ENCODE results near the gene LRMDA. TPM values are rescaled to one million over a fixed set of nuclear protein-coding genes. Genes with fewer than 3 reads are reported as not detected.

Gene LRMDA
- total RNA-seq, 4 donors from 2014 or later, result 1.4 to 23.1 (median 3.6) TPM

DNA sequence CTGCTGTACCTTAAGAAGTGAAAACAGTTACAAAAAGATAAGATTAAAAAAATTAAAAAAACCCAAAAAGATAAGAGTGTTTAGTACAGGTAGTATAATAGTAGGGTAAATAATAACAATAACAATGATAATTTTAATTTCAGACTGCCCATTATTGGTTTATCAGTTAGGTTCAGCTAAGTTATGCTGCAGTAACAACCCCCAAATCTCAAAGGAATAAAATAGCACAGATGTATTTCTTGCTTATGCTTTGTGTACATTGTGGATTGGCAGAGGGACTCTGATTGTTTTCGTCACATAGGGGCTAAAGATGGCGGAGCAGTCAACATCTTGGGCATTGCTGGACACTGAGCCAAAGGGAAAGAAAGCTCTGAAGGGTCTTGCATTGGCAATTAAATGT lies 264.6 kb downstream of the LRMDA start:
- no peak overlapping the region for H3K27ac ChIP-seq

DNA sequence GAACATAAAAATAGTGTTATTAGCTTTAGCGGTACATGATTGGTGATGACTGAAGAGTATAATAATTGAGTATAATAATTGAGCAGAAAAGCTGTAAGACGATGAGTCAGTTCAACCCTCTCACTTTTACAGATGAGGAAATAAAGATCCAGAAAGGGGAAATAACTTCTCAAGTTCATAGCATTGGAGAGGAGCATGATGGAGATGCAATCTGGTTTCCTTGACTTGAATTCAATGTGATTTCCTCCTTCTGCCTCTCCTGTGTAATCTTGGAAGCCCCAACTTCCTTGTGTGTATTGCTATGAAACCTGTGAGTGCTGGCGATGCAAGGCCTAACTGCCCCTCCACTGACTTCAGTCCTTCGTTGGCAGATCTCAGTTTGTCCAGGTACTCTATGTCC lies 265.1 kb downstream of the LRMDA start:
- no peaks in the 10 kb centered on the region for H3K4me1 ChIP-seq
- no peaks in the 10 kb centered on the region for H3K27me3 ChIP-seq
- no peak overlapping the region for H3K4me3 ChIP-seq
- H3K9me3 ChIP-seq, result no peaks in the 10 kb centered on the region
- DNase-seq, result no peak
- no peaks in the 10 kb centered on the region for H3K36me3 ChIP-seq
- H3K27ac ChIP-seq, result no peak overlapping the region
- TF ChIP-seq, protein P1, sequence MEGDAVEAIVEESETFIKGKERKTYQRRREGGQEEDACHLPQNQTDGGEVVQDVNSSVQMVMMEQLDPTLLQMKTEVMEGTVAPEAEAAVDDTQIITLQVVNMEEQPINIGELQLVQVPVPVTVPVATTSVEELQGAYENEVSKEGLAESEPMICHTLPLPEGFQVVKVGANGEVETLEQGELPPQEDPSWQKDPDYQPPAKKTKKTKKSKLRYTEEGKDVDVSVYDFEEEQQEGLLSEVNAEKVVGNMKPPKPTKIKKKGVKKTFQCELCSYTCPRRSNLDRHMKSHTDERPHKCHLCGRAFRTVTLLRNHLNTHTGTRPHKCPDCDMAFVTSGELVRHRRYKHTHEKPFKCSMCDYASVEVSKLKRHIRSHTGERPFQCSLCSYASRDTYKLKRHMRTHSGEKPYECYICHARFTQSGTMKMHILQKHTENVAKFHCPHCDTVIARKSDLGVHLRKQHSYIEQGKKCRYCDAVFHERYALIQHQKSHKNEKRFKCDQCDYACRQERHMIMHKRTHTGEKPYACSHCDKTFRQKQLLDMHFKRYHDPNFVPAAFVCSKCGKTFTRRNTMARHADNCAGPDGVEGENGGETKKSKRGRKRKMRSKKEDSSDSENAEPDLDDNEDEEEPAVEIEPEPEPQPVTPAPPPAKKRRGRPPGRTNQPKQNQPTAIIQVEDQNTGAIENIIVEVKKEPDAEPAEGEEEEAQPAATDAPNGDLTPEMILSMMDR (IDR thresholded peaks at IDR 0.05), result no peak
- TF ChIP-seq POLR2A (IDR thresholded peaks at IDR 0.05), result no peak

More for the DNA sequence above, 264.6 kb downstream of the LRMDA start:
- Histone ChIP-seq H3K9me3 (no peaks in the 10 kb centered on the region), H3K27me3 (no peaks in the 10 kb centered on the region), H3K4me1 (no peaks in the 10 kb centered on the region), H3K4me3 (no peak overlapping the region), H3K36me3 (no peaks in the 10 kb centered on the region)
- no peak for DNase-seq
- TF ChIP-seq, protein P1 (IDR thresholded peaks at IDR 0.05), result no peak
- TF ChIP-seq POLR2A (IDR thresholded peaks at IDR 0.05), result no peak

DNA sequence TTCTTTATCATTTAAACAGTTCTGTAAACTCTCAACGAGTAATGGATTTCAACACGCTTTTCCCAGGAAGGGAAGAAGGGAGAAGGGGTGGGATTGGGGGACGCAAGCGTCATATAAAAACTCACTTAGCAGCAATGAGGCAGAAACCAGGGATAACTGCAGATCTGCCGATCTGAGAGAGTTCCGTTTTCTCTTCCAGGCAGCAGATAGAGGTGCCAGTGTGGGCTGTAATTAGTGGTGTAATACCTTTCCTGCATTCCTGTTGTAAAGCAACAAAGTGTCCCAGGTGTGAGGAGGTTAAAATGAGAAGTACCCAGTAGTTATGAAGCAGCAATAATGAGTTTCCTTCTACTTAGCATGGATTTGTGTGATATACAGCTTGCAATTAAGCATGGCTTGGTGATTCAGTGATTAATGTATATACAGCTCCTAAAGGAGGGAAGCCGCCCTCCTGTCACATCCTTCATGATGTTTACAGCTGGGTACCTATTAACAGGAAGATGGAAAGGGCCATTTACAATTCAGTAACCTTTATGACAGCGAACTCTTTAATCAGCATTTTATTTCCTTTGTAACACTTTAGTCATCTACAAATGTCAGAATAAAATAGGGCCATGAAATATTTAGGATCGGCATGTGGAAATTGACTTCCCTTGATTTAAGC lies 271.9 kb downstream of the LRMDA start:
- Histone ChIP-seq H3K4me3 (no peak overlapping the region), H3K36me3 (no peaks in the 10 kb centered on the region), H3K9me3 (no peaks in the 10 kb centered on the region), H3K27me3 (no peaks in the 10 kb centered on the region), H3K4me1 (no peaks in the 10 kb centered on the region), H3K27ac (no peak overlapping the region)
- TF ChIP-seq, protein P1 (IDR thresholded peaks at IDR 0.05), result no peak
- no peak for TF ChIP-seq POLR2A (IDR thresholded peaks at IDR 0.05)
- DNase-seq, result no peak

DNA sequence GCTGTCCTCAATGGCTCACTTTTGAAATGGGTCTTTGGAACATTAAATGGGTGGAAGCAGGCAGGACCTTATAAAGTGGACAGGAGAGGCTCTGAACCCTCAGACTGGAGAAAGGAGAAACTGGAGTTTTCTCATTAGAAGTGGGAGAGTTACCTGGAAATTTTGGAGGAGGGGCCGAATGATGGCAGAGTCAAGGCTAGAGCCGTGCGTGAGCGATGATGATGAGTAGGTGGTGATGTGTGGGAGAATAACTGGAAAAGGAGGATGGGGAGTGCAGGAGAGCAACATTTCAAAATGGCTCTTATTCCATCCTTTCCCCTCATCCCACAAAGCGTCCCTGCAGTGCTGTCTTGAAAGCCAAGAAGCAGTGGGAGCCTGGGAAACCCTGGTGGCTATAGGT lies 274.0 kb downstream of the LRMDA start:
- no peak for DNase-seq
- Histone ChIP-seq H3K27ac (no peak overlapping the region), H3K4me3 (no peak overlapping the region), H3K27me3 (no peaks in the 10 kb centered on the region), H3K36me3 (no peaks in the 10 kb centered on the region), H3K4me1 (no peaks in the 10 kb centered on the region), H3K9me3 (no peaks in the 10 kb centered on the region)
- TF ChIP-seq POLR2A (IDR thresholded peaks at IDR 0.05), result no peak
- TF ChIP-seq, protein P1 (IDR thresholded peaks at IDR 0.05), result no peak

DNA sequence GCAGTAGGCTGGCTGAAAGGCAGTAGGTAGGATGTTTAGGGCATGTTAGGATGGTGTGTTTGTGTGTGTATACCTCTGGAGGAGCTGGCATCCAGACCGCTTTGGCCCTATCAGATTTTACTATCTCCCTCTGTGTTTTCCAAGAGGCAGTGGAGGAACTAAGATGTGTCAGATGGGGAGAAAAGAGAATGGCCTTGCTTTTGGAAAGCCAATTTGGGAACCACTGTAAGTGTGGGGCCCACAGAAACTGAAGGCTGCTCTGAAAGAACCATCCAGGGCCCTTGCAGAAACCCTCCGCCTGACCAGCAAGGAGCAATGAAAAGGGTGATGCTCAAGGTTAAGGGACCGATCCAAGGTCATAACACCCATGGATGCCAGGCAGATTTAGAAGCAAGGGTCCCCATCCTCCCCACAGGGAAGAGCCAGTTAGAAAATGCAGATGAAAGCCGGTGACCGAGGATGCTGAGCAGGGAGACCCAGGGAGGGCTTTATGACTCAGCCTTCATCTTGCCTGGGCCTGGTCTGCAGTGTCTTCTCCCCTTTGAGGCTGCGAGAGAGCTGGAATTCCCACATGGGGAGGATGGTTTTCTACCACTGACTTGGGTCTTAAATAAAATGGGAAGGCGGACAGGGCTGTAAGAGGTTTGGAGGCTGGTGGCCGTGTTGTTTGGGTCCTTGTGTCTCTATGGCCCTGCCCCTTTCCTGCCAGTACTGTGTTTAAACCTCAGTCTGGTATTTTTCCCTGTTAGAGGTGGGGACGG lies 275.8 kb downstream of the LRMDA start:
- Histone ChIP-seq H3K4me3 (no peak overlapping the region), H3K27me3 (no peaks in the 10 kb centered on the region), H3K36me3 (no peaks in the 10 kb centered on the region), H3K4me1 (no peaks in the 10 kb centered on the region), H3K27ac (no peak overlapping the region), H3K9me3 (no peaks in the 10 kb centered on the region)
- DNase-seq, result no peak
- no peak for TF ChIP-seq POLR2A (IDR thresholded peaks at IDR 0.05)
- TF ChIP-seq, protein P1 (IDR thresholded peaks at IDR 0.05), result no peak
